ENCODE results near the gene STAT1. TPM values are rescaled to one million over a fixed set of nuclear protein-coding genes. Genes with fewer than 3 reads are reported as not detected.
A peak's percentile ranks its signal among the peaks of the same experiment; 100 is the strongest.

STAT1 gene
- total RNA-seq, 1 donor from 2014 or later, result 85.1 TPM

DNA sequence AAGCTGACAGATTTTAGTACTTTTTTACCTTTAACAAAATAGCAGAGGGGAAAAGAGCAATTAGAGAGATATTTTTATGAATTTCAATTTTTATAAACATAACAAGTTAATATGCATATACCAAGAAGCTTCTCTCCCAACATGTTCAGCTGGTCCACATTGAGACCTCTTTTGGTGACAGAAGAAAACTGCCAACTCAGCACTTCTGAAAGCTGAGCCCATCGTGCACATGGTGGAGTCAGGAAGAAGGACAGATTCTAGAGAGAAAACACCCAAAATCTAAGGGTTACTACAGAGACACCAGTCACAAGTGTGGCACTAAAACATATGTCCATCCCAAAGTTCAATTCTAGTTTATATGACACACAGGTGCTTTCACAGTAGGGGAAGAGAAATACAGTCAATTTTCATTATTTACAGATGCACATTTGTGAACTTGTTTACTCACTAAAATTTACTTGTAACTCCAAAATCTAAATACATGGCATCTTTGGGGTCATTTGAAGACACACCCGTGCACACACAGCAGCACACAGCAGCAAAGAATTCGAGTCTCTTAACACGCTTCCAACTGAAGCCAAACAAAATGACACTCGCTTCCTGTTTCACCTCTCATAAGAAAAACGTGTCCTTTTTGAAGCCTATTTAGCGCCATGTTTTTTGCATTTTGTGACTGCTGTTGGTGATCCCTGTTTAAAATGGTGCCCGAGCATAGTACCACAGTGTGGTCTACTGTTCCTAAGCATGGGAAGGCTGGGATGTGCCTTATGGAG lies 31.5 kb downstream of the STAT1 start:
- Mint-ChIP-seq H3K4me1 (peaks cover 20% of the 10 kb centered on the region), H3K27ac (peak overlapping the region; percentile 32), H3K9me3 (no peaks in the 10 kb centered on the region), H3K27me3 (no peaks in the 10 kb centered on the region), H3K4me3 (no peak overlapping the region), H3K36me3 (ENCODE audit: low read depth) (peaks cover 96% of the 10 kb centered on the region)
- DNase-seq, result no peak
- ChIA-PET POLR2A (interaction anchor here (0.7 kb wide), 1 partner anchor 38 kb away, joined by 4 read pairs; no protein-coding TSS in a partner anchor), CTCF (interaction anchor here (1.1 kb wide), 1 partner anchor 132 kb away, joined by 3 read pairs; no protein-coding TSS in a partner anchor)
- TF ChIP-seq, protein P1, sequence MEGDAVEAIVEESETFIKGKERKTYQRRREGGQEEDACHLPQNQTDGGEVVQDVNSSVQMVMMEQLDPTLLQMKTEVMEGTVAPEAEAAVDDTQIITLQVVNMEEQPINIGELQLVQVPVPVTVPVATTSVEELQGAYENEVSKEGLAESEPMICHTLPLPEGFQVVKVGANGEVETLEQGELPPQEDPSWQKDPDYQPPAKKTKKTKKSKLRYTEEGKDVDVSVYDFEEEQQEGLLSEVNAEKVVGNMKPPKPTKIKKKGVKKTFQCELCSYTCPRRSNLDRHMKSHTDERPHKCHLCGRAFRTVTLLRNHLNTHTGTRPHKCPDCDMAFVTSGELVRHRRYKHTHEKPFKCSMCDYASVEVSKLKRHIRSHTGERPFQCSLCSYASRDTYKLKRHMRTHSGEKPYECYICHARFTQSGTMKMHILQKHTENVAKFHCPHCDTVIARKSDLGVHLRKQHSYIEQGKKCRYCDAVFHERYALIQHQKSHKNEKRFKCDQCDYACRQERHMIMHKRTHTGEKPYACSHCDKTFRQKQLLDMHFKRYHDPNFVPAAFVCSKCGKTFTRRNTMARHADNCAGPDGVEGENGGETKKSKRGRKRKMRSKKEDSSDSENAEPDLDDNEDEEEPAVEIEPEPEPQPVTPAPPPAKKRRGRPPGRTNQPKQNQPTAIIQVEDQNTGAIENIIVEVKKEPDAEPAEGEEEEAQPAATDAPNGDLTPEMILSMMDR (IDR thresholded peaks at IDR 0.05), result no peak
- intact Hi-C loops (cut with micrococcal nuclease), result no loop called here
- ATAC-seq (ENCODE audit: low read depth), result no peak

DNA sequence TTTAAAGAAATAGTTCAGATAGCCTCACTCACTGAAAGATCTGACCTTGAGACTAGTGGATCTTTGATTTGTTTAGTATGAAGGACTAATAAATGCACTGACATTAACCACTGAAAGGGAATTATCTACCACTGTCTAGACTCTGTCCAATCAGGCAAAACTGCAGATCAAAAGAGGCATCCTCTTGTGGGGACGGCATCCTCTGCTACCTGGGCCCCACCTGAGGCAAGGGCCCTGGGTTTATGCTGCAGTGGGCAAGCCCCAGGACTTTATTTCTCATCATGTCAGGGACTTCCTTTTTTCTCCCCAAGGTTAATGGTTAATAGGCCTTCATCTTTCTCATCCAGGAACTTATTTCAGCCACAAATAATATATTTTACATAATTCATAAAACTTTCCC lies 32.2 kb downstream of the STAT1 start:
- H3K36me3 Mint-ChIP-seq (ENCODE audit: low read depth), result peaks cover 92% of the 10 kb centered on the region
- no peaks in the 10 kb centered on the region for H3K9me3 Mint-ChIP-seq
- DNase-seq (no peak), ATAC-seq (ENCODE audit: low read depth) (peak; percentile 64)
- POLR2A ChIA-PET, result interaction anchor here (0.7 kb wide), 1 partner anchor 38 kb away, joined by 4 read pairs; no protein-coding TSS in a partner anchor
- no peaks in the 10 kb centered on the region for H3K27me3 Mint-ChIP-seq
- intact Hi-C loops (cut with micrococcal nuclease), result no loop called here
- peak overlapping the region; percentile 37 for H3K27ac Mint-ChIP-seq
- CTCF ChIA-PET, result interaction anchor here (1.1 kb wide), 1 partner anchor 131 kb away, joined by 3 read pairs; no protein-coding TSS in a partner anchor
- H3K4me3 Mint-ChIP-seq, result no peak overlapping the region
- H3K4me1 Mint-ChIP-seq, result peaks cover 20% of the 10 kb centered on the region
- TF ChIP-seq, protein P1 (IDR thresholded peaks at IDR 0.05), result no peak

DNA sequence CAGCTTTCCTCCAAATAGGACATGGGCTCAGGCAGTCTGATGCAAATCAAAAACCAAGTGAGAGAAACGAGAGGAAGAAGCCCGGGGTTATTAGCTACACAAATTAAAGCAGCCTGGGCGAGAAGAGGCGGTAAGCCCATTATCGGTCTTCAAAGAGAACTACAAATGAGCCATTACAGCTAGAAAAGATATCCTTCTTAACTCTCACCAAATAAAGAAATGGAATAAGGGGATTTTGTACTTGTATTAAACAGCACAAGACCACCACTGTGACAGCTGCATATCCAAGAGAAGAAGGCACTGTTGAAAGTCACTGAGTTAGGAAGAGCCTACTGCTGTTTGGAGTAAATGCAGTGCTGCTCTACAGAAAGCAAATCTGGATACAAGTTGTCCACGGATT lies 32.6 kb downstream of the STAT1 start:
- H3K4me1 Mint-ChIP-seq, result peaks cover 20% of the 10 kb centered on the region
- no peaks in the 10 kb centered on the region for H3K27me3 Mint-ChIP-seq
- H3K27ac Mint-ChIP-seq, result peak overlapping the region; percentile 37
- ChIA-PET CTCF (no interaction called here), POLR2A (no interaction called here)
- H3K36me3 Mint-ChIP-seq (ENCODE audit: low read depth), result peaks cover 92% of the 10 kb centered on the region
- TF ChIP-seq, protein P1 (IDR thresholded peaks at IDR 0.05), result no peak
- DNase-seq, result no peak
- H3K9me3 Mint-ChIP-seq, result no peaks in the 10 kb centered on the region
- H3K4me3 Mint-ChIP-seq, result no peak overlapping the region
- intact Hi-C loops (cut with micrococcal nuclease), result no loop called here
- no peak for ATAC-seq (ENCODE audit: low read depth)

DNA sequence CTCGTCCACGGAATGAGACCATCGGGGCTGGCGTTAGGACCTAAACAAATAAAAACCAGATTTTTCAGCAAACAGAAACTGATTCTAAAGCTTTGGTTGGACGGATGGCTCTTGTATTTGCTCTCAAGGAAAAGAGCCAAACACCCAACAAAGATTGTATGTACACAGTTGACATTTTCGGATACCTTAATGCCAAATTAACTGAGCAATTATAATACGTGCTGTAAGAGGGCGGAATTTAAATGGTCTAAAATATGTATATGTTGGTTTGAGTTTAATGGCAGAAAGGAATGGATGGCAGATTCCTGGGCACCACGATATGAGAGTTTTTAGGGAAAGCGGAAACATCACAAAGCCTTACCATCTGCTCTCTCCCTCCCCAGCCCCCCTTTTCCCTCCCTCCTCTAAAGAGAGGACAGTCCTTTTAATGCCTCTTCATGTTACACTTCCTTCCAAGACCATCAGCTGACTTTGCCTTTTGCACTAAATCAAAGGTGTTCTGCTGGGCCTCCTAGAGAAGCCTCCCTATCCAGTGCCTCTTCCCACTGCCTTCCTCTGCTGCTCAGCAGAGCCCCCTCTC lies 33.3 kb downstream of the STAT1 start:
- ATAC-seq (ENCODE audit: low read depth), result no peak
- Mint-ChIP-seq H3K4me1 (peaks cover 20% of the 10 kb centered on the region), H3K9me3 (no peaks in the 10 kb centered on the region), H3K27ac (peak overlapping the region; percentile 84), H3K36me3 (ENCODE audit: low read depth) (peaks cover 92% of the 10 kb centered on the region), H3K4me3 (peak overlapping the region; percentile 55), H3K27me3 (no peaks in the 10 kb centered on the region)
- no peak for DNase-seq
- intact Hi-C loops (cut with micrococcal nuclease), result no loop called here
- TF ChIP-seq, protein P1 (IDR thresholded peaks at IDR 0.05), result no peak
- ChIA-PET CTCF (no interaction called here), POLR2A (no interaction called here)

Data from activated B cell treated with CpG ODN at 0.5 μM for 24 hours (primary cell).